Measurements from ENCODE around the gene HDAC2.

Gene HDAC2

GRCh38 chr6:113909224-113909856 lies 61.6 kb downstream of the HDAC2 start:
- DNase-seq (ENCODE audit: low spot score) = peak; percentile 31

GRCh38 chr6:113908801-113909200 lies 62.1 kb downstream of the HDAC2 start:
- DNase-seq (ENCODE audit: low spot score) = no peak

- no peak for DNase-seq (ENCODE audit: low spot score)
Measured at GRCh38 chr6:113907102-113907815, 63.7 kb downstream of the HDAC2 start.

GRCh38 chr6:113903666-113904330 lies 67.2 kb downstream of the HDAC2 start:
- no peak for DNase-seq (ENCODE audit: low spot score)

- no peak for DNase-seq (ENCODE audit: low spot score)
Measured at GRCh38 chr6:113901482-113901881, 69.5 kb downstream of the HDAC2 start.

- DNase-seq (ENCODE audit: low spot score) = no peak
Measured at GRCh38 chr6:113894712-113895674, 76.0 kb downstream of the HDAC2 start.

GRCh38 chr6:113893866-113894265 lies 77.1 kb downstream of the HDAC2 start:
- DNase-seq (ENCODE audit: low spot score) = no peak

- no peak for DNase-seq (ENCODE audit: low spot score)
Measured at GRCh38 chr6:113893451-113893850, 77.5 kb downstream of the HDAC2 start.

- DNase-seq (ENCODE audit: low spot score) = no peak
Measured at GRCh38 chr6:113888956-113889630, 81.9 kb downstream of the HDAC2 start.

- no peak for DNase-seq (ENCODE audit: low spot score)
Measured at GRCh38 chr6:113888493-113888892, 82.5 kb downstream of the HDAC2 start.

GRCh38 chr6:113886512-113886911 lies 84.4 kb downstream of the HDAC2 start:
- no peak for DNase-seq (ENCODE audit: low spot score)

GRCh38 chr6:113884011-113884410 lies 86.9 kb downstream of the HDAC2 start:
- DNase-seq (ENCODE audit: low spot score) = no peak
